ENCODE measurements around the gene RPL3. TPM values are rescaled to one million over a fixed set of nuclear protein-coding genes. Genes with fewer than 3 reads are reported as not detected.

RPL3 gene
- total RNA-seq, 4 donors from 2014 or later: 2,019 to 2,284 (median 2,183) TPM

DNA sequence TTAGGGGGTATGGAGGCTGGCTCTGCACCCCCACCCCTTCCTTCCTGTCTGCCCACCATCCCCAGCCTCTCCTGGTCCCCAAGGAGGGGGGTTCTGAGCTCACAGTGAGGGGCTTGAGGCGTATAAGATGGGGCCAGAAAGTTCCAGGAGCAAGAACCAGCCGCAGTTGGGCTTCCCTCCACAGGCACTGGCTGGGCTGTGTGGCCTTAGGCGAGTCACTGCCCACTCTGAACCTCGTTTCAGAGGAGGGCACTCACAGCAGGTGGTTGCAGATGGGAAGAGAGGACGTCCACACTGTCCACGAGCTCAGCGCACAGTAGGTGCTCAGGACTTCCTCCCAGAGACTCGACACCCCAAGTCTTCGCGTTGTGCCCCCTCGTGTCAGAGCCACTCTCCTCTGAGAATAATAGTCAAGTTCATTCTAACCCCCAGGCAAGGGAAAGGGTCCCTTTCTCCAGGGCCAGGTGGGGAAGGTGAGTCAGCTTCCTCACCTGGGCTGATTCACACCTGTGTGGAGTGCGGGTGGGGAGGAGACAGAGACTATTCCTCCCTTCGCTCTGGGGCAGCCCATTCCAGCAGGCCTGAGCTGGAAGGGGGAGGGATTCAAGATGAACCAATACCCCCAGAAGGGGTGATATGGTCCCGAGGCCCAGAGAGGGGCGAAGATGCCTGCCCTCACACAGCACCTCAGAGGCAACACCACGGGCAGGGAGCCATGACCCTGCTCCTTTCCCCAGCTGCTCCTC, 29.3 kb downstream of the RPL3 start:
- H3K9me3 ChIP-seq: peaks cover 0 to 2% (median under 1%) of the 10 kb centered on the region in 4 donors
- H3K36me3 ChIP-seq: no peaks in the 10 kb centered on the region
- DNase-seq (ENCODE audit: extremely low spot score): no peak
- no peak overlapping the region for H3K4me3 ChIP-seq
- H3K27me3 ChIP-seq: no peaks in the 10 kb centered on the region
- no peak for TF ChIP-seq POLR2A (IDR thresholded peaks at IDR 0.05; ENCODE audit: low read depth)
- no peak for TF ChIP-seq CTCF (IDR thresholded peaks at IDR 0.05)
- no peak for TF ChIP-seq POLR2AphosphoS5 (IDR thresholded peaks at IDR 0.05)
- TF ChIP-seq EP300 (IDR thresholded peaks at IDR 0.05): no peak
- intact Hi-C loops (cut with DNase I): no loop called here
- peak overlapping the region in 3 of 4 donors; percentile 65 to 75 (median 72) for H3K27ac ChIP-seq (replicated peaks in 1 of 4)
- H3K4me1 ChIP-seq: peaks cover 31 to 36% (median 32%) of the 10 kb centered on the region in 4 donors
- WGBS: 86% methylated on average over 13 of the region's 16 CpGs

DNA sequence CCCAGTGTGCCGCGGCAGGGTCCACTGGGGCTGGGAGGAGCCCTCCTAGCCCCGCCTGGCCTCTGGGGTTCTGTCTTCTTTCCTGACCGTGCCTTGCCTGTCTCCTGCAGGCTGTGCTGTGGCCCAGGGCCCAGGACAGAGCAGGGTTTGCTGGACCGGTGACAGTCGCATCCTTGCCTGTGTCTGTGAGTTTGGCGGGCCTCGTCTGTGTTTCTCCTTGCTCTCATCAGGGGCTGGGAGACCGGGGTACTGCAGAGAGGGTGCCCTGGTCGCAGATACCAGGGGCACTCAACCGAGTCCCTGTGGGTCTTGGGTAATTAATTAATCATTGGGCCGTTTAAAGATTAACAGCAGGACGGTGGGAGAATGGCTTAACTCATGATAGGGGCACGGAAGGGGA, 29.9 kb downstream of the RPL3 start:
- peaks cover 31 to 36% (median 32%) of the 10 kb centered on the region in 4 donors for H3K4me1 ChIP-seq
- H3K27ac ChIP-seq (replicated peaks in 1 of 4): no peak overlapping the region
- intact Hi-C loops (cut with DNase I): no loop called here
- H3K9me3 ChIP-seq: peaks cover 0 to 7% (median 5%) of the 10 kb centered on the region in 4 donors
- H3K27me3 ChIP-seq: no peaks in the 10 kb centered on the region
- DNase-seq (ENCODE audit: extremely low spot score): no peak
- WGBS: 76% methylated on average over 9 of the region's 14 CpGs
- TF ChIP-seq POLR2AphosphoS5 (IDR thresholded peaks at IDR 0.05) (no peak), POLR2A (IDR thresholded peaks at IDR 0.05; ENCODE audit: low read depth) (no peak), CTCF (IDR thresholded peaks at IDR 0.05) (no peak), EP300 (IDR thresholded peaks at IDR 0.05) (no peak)
- H3K4me3 ChIP-seq: no peak overlapping the region
- no peaks in the 10 kb centered on the region for H3K36me3 ChIP-seq

DNA sequence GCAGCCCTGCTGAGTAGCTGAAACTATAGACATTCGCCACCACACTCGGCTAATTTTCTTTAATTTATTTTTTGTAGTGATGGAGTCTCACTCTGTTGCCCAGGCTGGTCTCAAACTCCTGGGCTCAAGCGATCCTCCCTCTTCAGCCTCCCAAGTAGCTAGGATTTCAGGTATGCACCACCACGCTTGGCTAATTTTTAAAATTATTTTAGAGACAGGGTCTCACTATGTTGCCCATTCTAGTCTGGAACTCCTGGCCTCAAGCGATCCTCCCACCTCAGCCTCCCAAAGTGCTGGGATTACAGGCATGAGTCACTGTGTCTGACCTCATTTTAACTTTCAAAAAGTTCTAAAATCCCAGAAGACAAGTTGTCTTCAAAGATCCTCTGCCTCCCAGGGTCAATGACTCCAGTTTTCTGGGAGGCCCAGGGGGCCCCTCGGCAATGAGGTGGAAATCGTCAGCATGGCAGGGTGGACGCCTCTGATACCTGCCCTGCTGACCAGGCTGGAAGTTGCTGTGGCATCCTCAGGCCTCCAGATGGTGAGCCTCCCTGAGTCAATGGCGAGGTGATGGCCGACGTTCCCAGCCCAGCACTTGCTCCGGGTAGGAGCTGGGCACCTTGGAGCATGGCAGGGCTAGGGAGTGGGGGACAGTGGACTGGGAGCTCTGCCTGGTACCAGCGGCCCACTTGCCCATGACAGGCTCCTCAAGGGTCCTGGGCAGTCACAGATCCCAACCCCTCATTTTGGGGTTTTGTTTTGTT, 31.1 kb downstream of the RPL3 start:
- TF ChIP-seq POLR2A (IDR thresholded peaks at IDR 0.05; ENCODE audit: low read depth) (no peak), CTCF (IDR thresholded peaks at IDR 0.05) (no peak), EP300 (IDR thresholded peaks at IDR 0.05) (no peak)
- DNase-seq (ENCODE audit: extremely low spot score): no peak
- Histone ChIP-seq H3K27ac (replicated peaks in 1 of 4) (no peak overlapping the region), H3K36me3 (no peaks in the 10 kb centered on the region), H3K4me1 (peaks cover 36 to 47% (median 41%) of the 10 kb centered on the region in 4 donors), H3K4me3 (no peak overlapping the region), H3K9me3 (peaks cover 0 to 7% (median 5%) of the 10 kb centered on the region in 4 donors), H3K27me3 (no peaks in the 10 kb centered on the region)
- 95% methylated on average over 12 of the region's 13 CpGs for WGBS
- intact Hi-C loops (cut with DNase I): no loop called here

GRCh38 chr22:39287076-39287725, 32.2 kb downstream of the RPL3 start:
- peak overlapping the region in 3 of 4 donors; percentile 18 to 24 (median 23) for H3K27ac ChIP-seq (replicated peaks in 1 of 4)
- H3K9me3 ChIP-seq: peaks cover 0 to 7% (median 5%) of the 10 kb centered on the region in 4 donors
- no peak for DNase-seq (ENCODE audit: extremely low spot score)
- H3K4me3 ChIP-seq: no peak overlapping the region
- H3K4me1 ChIP-seq: peaks cover 38 to 49% (median 43%) of the 10 kb centered on the region in 4 donors
- intact Hi-C loops (cut with DNase I): no loop called here
- H3K36me3 ChIP-seq: no peaks in the 10 kb centered on the region
- 70% methylated on average over 8 of the region's 8 CpGs for WGBS
- no peaks in the 10 kb centered on the region for H3K27me3 ChIP-seq
- peak; percentile 12 to 25 for TF ChIP-seq POLR2AphosphoS5 (IDR thresholded peaks at IDR 0.05)
- TF ChIP-seq EP300 (IDR thresholded peaks at IDR 0.05): no peak
- no peak for TF ChIP-seq CTCF (IDR thresholded peaks at IDR 0.05)
- TF ChIP-seq POLR2A (IDR thresholded peaks at IDR 0.05; ENCODE audit: low read depth): no peak

All from esophagus muscularis mucosa (tissue), 4 donors.